Peyer's patch (tissue), 4 donors: ENCODE results near the gene SGSM2. TPM values are rescaled to one million over a fixed set of nuclear protein-coding genes. Genes with fewer than 3 reads are reported as not detected.

Experiments
- DNase-seq, 3 donors: peaks; one replicate each; pipeline ENCODE4 v3.0.0-alpha.2; 2017 to 2019
- H3K27ac ChIP-seq, 4 donors: fragments of 200-600 bp; sonication (generic); one replicate each; pipeline ENCODE4 v1.5.1; 2016 to 2019
- H3K27me3 ChIP-seq, 2 donors: fragments of 200-600 bp; sonication (generic); one replicate each; pipeline ENCODE4 v1.5.1; 2019
- H3K36me3 ChIP-seq, 3 donors: fragments of 200-600 bp; sonication (generic); one replicate each; pipeline ENCODE4 v1.5.1; 2016 to 2019
- H3K4me1 ChIP-seq, 4 donors: fragments of 200-600 bp; sonication (generic); one replicate each; pipeline ENCODE4 v1.5.1; 2016 to 2019
- H3K4me3 ChIP-seq, 4 donors: fragments of 200-600 bp; sonication (generic); 1 replicate in 3 of 4; 2 replicates in 1 of 4; pipeline ENCODE4 v1.5.1; 2016 to 2019; ENCODE audit warnings: mild to moderate bottlenecking in 1 of 4
- H3K9me3 ChIP-seq, 4 donors: fragments of 200-600 bp; sonication (generic); one replicate each; pipeline ENCODE4 v1.5.1; 2016 to 2019; ENCODE audit warnings: mild to moderate bottlenecking in 1 of 4
- CTCF ChIP-seq, 6 experiments: fragments of 450-650 bp in 4 of 6; fragments of 200-600 bp in 2 of 6; sonication (generic) in 1 of 6; IDR thresholded peaks; one replicate each; pipeline ENCODE4 v1.5.1; 2017 to 2019; ENCODE audit warnings: antibody characterized with exemption in 6 of 6, mild to moderate bottlenecking in 3 of 6, moderate library complexity in 1 of 6
- POLR2A ChIP-seq, 2 donors: fragments of 450-650 bp; IDR thresholded peaks; one replicate each; pipeline ENCODE4 v1.5.1; 2017; ENCODE audit warnings: antibody characterized with exemption in 2 of 2, mild to moderate bottlenecking in 2 of 2, moderate library complexity in 2 of 2
- total RNA-seq, 4 donors: library from RNA; depleted of rRNA; stranded (reverse); fragments of >200 nt; gene quantifications; one replicate each; pipeline ENCODE4 v1.1.0, GENCODE V29; 2016

Gene SGSM2
- total RNA-seq, 4 donors from 2014 or later = 48.5 to 151 (median 113) TPM

GRCh38 chr17:2347805-2348685, 10.7 kb downstream of the SGSM2 start:
- Histone ChIP-seq H3K9me3 (no peaks in the 10 kb centered on the region), H3K4me3 (no peak overlapping the region), H3K36me3 (peaks cover 0 to 17% (median 0%) of the 10 kb centered on the region in 3 donors), H3K27me3 (no peaks in the 10 kb centered on the region), H3K4me1 (peaks cover 0 to 16% (median 0%) of the 10 kb centered on the region in 4 donors), H3K27ac (peak overlapping the region in 1 of 4 donors; percentile 46)
- DNase-seq = peak in 2 of 3 donors; percentile 61 to 67
- TF ChIP-seq CTCF (IDR thresholded peaks at IDR 0.05) = no peak
- TF ChIP-seq POLR2A (IDR thresholded peaks at IDR 0.05) = peak in 1 of 2 donors; percentile 18

GRCh38 chr17:2351269-2351668, 14.0 kb downstream of the SGSM2 start:
- TF ChIP-seq POLR2A (IDR thresholded peaks at IDR 0.05) = no peak
- TF ChIP-seq CTCF (IDR thresholded peaks at IDR 0.05) = no peak

GRCh38 chr17:2354311-2354710, 17.0 kb downstream of the SGSM2 start:
- no peak overlapping the region for H3K4me3 ChIP-seq
- H3K27me3 ChIP-seq = no peaks in the 10 kb centered on the region

More at GRCh38 chr17:2351269-2351668, 14.0 kb downstream of the SGSM2 start:
- no peaks in the 10 kb centered on the region for H3K9me3 ChIP-seq
- H3K4me1 ChIP-seq = peaks cover 0 to 10% (median 0%) of the 10 kb centered on the region in 4 donors
- H3K27me3 ChIP-seq = no peaks in the 10 kb centered on the region
- DNase-seq = no peak
- peaks cover 0 to 4% (median 0%) of the 10 kb centered on the region in 3 donors for H3K36me3 ChIP-seq
- no peak overlapping the region for H3K4me3 ChIP-seq
- no peak overlapping the region for H3K27ac ChIP-seq

GRCh38 chr17:2357237-2357636, 19.9 kb downstream of the SGSM2 start:
- Histone ChIP-seq H3K27ac (no peak overlapping the region), H3K27me3 (no peaks in the 10 kb centered on the region), H3K4me3 (no peak overlapping the region), H3K36me3 (peaks cover 0 to 8% (median 0%) of the 10 kb centered on the region in 3 donors), H3K9me3 (no peaks in the 10 kb centered on the region), H3K4me1 (peaks cover 0 to 11% (median 0%) of the 10 kb centered on the region in 4 donors)
- TF ChIP-seq POLR2A (IDR thresholded peaks at IDR 0.05) (no peak), CTCF (IDR thresholded peaks at IDR 0.05) (no peak)
- DNase-seq = no peak

More at GRCh38 chr17:2354311-2354710, 17.0 kb downstream of the SGSM2 start:
- no peaks in the 10 kb centered on the region for H3K36me3 ChIP-seq
- H3K9me3 ChIP-seq = no peaks in the 10 kb centered on the region
- no peak for TF ChIP-seq POLR2A (IDR thresholded peaks at IDR 0.05)
- no peak for TF ChIP-seq CTCF (IDR thresholded peaks at IDR 0.05)
- H3K27ac ChIP-seq = no peak overlapping the region
- peaks cover 0 to 5% (median 0%) of the 10 kb centered on the region in 4 donors for H3K4me1 ChIP-seq
- DNase-seq = no peak

GRCh38 chr17:2357931-2358434, 20.7 kb downstream of the SGSM2 start:
- no peaks in the 10 kb centered on the region for H3K9me3 ChIP-seq
- TF ChIP-seq CTCF (IDR thresholded peaks at IDR 0.05) = no peak
- no peak for TF ChIP-seq POLR2A (IDR thresholded peaks at IDR 0.05)
- H3K36me3 ChIP-seq = peaks cover 0 to 15% (median 0%) of the 10 kb centered on the region in 3 donors

More at GRCh38 chr17:2357931-2358434, 20.7 kb downstream of the SGSM2 start:
- no peak for DNase-seq
- H3K4me3 ChIP-seq = no peak overlapping the region
- no peak overlapping the region for H3K27ac ChIP-seq
- peaks cover 0 to 11% (median 0%) of the 10 kb centered on the region in 4 donors for H3K4me1 ChIP-seq
- H3K27me3 ChIP-seq = no peaks in the 10 kb centered on the region
